Measurements from ENCODE around the gene IER5L.

The IER5L gene

GRCh38 chr9:129177791-129178567 lies at the start of gene IER5L:
Gene IER5L (minus strand): TSS chr9:129178261. CDS start chr9:129178052, 209 bp downstream.
- peak; percentile 95 for DNase-seq

GRCh38 chr9:129227843-129228189 lies 49.8 kb upstream of the IER5L start:
- no peak for DNase-seq

- DNase-seq: peak; percentile 32
Observed at GRCh38 chr9:129225815-129226214, 47.8 kb upstream of the IER5L start.

- DNase-seq: no peak
Observed at GRCh38 chr9:129225490-129225778, 47.4 kb upstream of the IER5L start.

GRCh38 chr9:129224618-129225489 lies 46.8 kb upstream of the IER5L start:
- peak; percentile 64 for DNase-seq

- no peak for DNase-seq
Observed at GRCh38 chr9:129223551-129224208, 45.6 kb upstream of the IER5L start.

GRCh38 chr9:129222819-129223218 lies 44.8 kb upstream of the IER5L start:
- no peak for DNase-seq

- DNase-seq: no peak
Observed at GRCh38 chr9:129221979-129222635, 44.0 kb upstream of the IER5L start.

GRCh38 chr9:129221233-129221632 lies 43.2 kb upstream of the IER5L start:
- no peak for DNase-seq

GRCh38 chr9:129220771-129221170 lies 42.7 kb upstream of the IER5L start:
- no peak for DNase-seq

GRCh38 chr9:129218918-129219317 lies 40.9 kb upstream of the IER5L start:
- no peak for DNase-seq

- no peak for DNase-seq
Observed at GRCh38 chr9:129218272-129218625, 40.2 kb upstream of the IER5L start.

- DNase-seq: no peak
Observed at GRCh38 chr9:129213551-129213950, 35.5 kb upstream of the IER5L start.

GRCh38 chr9:129211686-129212085 lies 33.6 kb upstream of the IER5L start:
- no peak for DNase-seq

GRCh38 chr9:129210125-129210524 lies 32.1 kb upstream of the IER5L start:
- DNase-seq: no peak

- no peak for DNase-seq
Observed at GRCh38 chr9:129209580-129209979, 31.5 kb upstream of the IER5L start.

GRCh38 chr9:129209109-129209508 lies 31.0 kb upstream of the IER5L start:
- no peak for DNase-seq

- no peak for DNase-seq
Observed at GRCh38 chr9:129208207-129209032, 30.4 kb upstream of the IER5L start.

- DNase-seq: no peak
Observed at GRCh38 chr9:129206905-129207304, 28.8 kb upstream of the IER5L start.

GRCh38 chr9:129206401-129206800 lies 28.3 kb upstream of the IER5L start:
- no peak for DNase-seq

GRCh38 chr9:129204840-129205239 lies 26.8 kb upstream of the IER5L start:
- no peak for DNase-seq

- no peak for DNase-seq
Observed at GRCh38 chr9:129203556-129203909, 25.5 kb upstream of the IER5L start.
